Liver (tissue), 3 donors: Measurements from ENCODE around the gene MTX1.

Experiments used
- CTCF ChIP-seq: fragments of 150-350 bp; IDR thresholded peaks from 2 replicates; pipeline ENCODE4 v1.5.1; 2017; ENCODE audit warnings: improper control_type of control experiment, low read depth, low read length; ENCODE audit not compliant: missing input control
- REST ChIP-seq: IDR thresholded peaks from 2 replicates; pipeline ENCODE4 v1.6.1; 2016; ENCODE audit warnings: antibody characterized with exemption, mild to moderate bottlenecking
- TAF1 ChIP-seq: conservative IDR thresholded peaks from 2 replicates; pipeline ENCODE4 v1.6.1; 2016; ENCODE audit warnings: antibody characterized with exemption, mild to moderate bottlenecking
- donor health status: healthy.
- donor health status: healthy.

- TF ChIP-seq REST, result no peak
- no peak for TF ChIP-seq CTCF
- TF ChIP-seq TAF1, result no peak
These were observed 22.3 kb upstream of the MTX1 start for GRCh38 chr1:155186067-155186793.
